Measurements from ENCODE around the gene NFATC4.

DNA sequence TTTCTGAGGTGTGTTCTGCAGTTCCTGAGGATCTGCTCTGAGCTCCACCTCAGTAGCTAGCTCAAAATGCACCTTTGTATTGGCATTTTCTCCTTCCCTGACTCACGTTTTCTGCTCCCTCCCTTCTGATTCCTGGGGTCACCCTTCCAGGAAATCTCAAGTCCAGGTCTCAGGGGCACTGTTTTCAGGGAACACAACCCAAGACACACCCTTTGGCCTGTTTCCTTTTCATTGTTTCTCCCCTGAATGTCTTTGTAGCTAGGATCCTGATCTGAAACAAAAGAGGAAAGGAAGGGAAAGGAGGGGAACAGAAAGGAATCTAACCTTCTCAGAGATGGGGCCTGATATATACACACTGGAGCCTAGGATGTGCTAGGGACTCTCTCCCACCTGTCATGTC is 20.9 kb upstream of the NFATC4 start:
- TF ChIP-seq CTCF (IDR thresholded peaks at IDR 0.05) (no peak), EP300 (IDR thresholded peaks at IDR 0.05) (no peak), POLR2A (IDR thresholded peaks at IDR 0.05) (no peak)
